HL-60 (cell line): ENCODE results near the gene CEP164.
A peak's percentile ranks its signal among the peaks of the same experiment; 100 is the strongest.

Source experiments
- DNase-seq, 2 experiments: peaks; one replicate each; pipeline ENCODE4 v3.0.0-alpha.2; 2010 to 2020; ENCODE audit warnings: low read depth in 1 of 2, low spot score in 1 of 2
- H3K27ac ChIP-seq: fragments of 250-450 bp; sonication (Bioruptor Pico); replicated peaks from 2 replicates; pipeline ENCODE4 v1.5.1; 2020; ENCODE audit warnings: mild to moderate bottlenecking, moderate library complexity
- H3K27me3 ChIP-seq: fragments of 250-450 bp; sonication (Bioruptor Pico); 2 replicates; pipeline ENCODE4 v1.5.1; 2021; ENCODE audit warnings: mild to moderate bottlenecking, moderate library complexity; ENCODE audit not compliant: insufficient read depth, poor library complexity, severe bottlenecking
- H3K4me3 ChIP-seq: replicated peaks from 2 replicates; pipeline ENCODE4 v1.5.1; 2011; ENCODE audit warnings: mild to moderate bottlenecking, control low read depth, low read length; ENCODE audit not compliant: insufficient read depth
- GABPA ChIP-seq: IDR thresholded peaks from 2 replicates; pipeline ENCODE4 v1.6.1; 2012; ENCODE audit warnings: low read depth
- POLR2AphosphoS5 ChIP-seq: IDR thresholded peaks from 2 replicates; pipeline ENCODE4 v1.6.1; 2012; ENCODE audit warnings: low read depth
- SPI1 ChIP-seq: IDR thresholded peaks from 2 replicates; pipeline ENCODE4 v1.6.1; 2012; ENCODE audit warnings: low read depth, mild to moderate bottlenecking, borderline replicate concordance
- long read RNA-seq: library from polyadenylated mRNA; unstranded; transcript quantifications from one replicate; pipeline ENCODE4 v2.0.0, GENCODE V29; 2020
- TF ChIP-seq, protein P1 (sequence below): IDR thresholded peaks from 2 replicates; pipeline ENCODE4 v1.6.1; 2012; ENCODE audit warnings: low read depth; ENCODE audit not compliant: insufficient replicate concordance
- TF ChIP-seq, protein P2 (sequence below): IDR thresholded peaks from one replicate; pipeline ENCODE4 v1.5.1; 2011; ENCODE audit warnings: low read length, control low read depth, inconsistent platforms; ENCODE audit not compliant: insufficient read depth

The CEP164 gene
- long read RNA-seq, partial matches to known transcripts: 0 of 7 reads
- long read RNA-seq, other reads (novel, unspliced or antisense): 1 of 7 reads

DNA sequence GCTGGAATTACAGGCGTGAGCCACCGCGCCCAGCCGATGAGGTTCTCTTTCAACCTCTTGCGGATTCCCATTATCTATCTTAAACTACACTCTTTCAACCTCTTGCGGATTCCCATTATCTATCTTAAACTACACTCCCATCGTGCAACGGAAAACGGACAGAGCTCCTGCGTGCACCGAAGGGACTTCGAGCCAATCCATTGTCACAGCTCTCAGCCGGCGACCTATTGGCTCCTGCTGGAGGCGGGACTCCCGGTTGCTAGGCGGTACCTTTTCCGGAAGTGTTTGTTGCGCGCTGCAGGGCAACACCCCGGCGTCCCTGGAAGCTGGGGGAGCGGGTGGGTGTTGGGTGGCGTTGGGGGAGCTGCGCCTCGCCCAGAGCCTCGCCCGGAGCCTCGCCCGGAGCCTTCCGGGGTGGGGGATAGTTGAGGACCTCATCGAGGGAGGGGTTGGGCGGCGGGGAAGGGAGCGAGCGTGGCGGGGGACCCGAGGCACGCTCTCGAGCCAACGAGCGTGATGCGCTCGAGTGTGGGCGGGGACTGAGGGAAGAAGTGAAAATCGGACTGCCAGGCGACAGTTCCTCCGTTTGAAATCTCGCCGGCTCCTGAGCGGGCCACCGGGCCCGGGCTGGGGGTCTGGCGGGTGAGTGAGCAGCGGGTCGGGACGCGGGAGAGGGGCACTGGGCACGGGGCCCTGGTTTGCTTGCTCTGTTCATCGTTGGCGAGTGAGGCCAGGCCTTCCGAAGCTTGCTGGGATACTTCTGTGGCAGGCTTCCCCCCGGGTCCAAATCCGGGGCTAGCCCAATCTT is at the start of gene CEP164:
Gene CEP164, plus strand, starts transcription at position 288 of the 808 bp plus-strand sequence. CDS start 10,733 bp downstream, outside the sequence.
- H3K4me3 ChIP-seq: peak within 1 kb of the TSS; percentile 68
- TF ChIP-seq, protein P1, sequence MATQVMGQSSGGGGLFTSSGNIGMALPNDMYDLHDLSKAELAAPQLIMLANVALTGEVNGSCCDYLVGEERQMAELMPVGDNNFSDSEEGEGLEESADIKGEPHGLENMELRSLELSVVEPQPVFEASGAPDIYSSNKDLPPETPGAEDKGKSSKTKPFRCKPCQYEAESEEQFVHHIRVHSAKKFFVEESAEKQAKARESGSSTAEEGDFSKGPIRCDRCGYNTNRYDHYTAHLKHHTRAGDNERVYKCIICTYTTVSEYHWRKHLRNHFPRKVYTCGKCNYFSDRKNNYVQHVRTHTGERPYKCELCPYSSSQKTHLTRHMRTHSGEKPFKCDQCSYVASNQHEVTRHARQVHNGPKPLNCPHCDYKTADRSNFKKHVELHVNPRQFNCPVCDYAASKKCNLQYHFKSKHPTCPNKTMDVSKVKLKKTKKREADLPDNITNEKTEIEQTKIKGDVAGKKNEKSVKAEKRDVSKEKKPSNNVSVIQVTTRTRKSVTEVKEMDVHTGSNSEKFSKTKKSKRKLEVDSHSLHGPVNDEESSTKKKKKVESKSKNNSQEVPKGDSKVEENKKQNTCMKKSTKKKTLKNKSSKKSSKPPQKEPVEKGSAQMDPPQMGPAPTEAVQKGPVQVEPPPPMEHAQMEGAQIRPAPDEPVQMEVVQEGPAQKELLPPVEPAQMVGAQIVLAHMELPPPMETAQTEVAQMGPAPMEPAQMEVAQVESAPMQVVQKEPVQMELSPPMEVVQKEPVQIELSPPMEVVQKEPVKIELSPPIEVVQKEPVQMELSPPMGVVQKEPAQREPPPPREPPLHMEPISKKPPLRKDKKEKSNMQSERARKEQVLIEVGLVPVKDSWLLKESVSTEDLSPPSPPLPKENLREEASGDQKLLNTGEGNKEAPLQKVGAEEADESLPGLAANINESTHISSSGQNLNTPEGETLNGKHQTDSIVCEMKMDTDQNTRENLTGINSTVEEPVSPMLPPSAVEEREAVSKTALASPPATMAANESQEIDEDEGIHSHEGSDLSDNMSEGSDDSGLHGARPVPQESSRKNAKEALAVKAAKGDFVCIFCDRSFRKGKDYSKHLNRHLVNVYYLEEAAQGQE: no peak
- TF ChIP-seq SPI1 (peak; percentile 4; the same call in 1 of the 2 replicates), POLR2AphosphoS5 (peak; percentile 16; the same call in 1 of the 2 replicates), GABPA (peak; percentile 74)
- TF ChIP-seq, protein P2, sequence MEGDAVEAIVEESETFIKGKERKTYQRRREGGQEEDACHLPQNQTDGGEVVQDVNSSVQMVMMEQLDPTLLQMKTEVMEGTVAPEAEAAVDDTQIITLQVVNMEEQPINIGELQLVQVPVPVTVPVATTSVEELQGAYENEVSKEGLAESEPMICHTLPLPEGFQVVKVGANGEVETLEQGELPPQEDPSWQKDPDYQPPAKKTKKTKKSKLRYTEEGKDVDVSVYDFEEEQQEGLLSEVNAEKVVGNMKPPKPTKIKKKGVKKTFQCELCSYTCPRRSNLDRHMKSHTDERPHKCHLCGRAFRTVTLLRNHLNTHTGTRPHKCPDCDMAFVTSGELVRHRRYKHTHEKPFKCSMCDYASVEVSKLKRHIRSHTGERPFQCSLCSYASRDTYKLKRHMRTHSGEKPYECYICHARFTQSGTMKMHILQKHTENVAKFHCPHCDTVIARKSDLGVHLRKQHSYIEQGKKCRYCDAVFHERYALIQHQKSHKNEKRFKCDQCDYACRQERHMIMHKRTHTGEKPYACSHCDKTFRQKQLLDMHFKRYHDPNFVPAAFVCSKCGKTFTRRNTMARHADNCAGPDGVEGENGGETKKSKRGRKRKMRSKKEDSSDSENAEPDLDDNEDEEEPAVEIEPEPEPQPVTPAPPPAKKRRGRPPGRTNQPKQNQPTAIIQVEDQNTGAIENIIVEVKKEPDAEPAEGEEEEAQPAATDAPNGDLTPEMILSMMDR: no peak
- H3K27ac ChIP-seq: peak within 1 kb of the TSS; percentile 90
- H3K27me3 ChIP-seq: no peaks in the 10 kb centered on the region
- DNase-seq: peak; percentile 88 to 98

DNA sequence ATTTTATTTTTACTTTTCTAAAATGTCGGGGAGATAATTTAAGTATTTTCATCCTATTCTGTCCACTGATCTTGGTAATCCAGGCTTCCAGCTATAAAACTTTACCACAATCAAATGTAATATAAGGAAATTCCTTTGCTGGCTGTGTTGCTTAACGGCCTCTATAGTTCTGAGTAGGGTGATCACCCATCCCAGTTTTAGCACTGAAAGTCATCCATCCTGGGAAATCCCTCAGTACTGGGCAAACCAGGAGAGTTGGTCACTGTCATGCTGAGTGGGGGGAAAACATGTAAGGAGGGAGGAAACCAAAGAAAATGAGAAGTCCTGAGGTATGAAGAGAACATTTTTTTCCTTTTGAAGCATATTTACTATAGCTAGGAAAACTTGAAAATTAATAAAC is 49.3 kb upstream of the CEP164 start:
- TF ChIP-seq GABPA: no peak
- TF ChIP-seq POLR2AphosphoS5: no peak
- TF ChIP-seq, protein P2: no peak
- TF ChIP-seq, protein P1: no peak
- no peak for TF ChIP-seq SPI1
- Histone ChIP-seq H3K27ac (no peak overlapping the region), H3K27me3 (no peaks in the 10 kb centered on the region), H3K4me3 (no peak overlapping the region)
- DNase-seq: no peak

DNA sequence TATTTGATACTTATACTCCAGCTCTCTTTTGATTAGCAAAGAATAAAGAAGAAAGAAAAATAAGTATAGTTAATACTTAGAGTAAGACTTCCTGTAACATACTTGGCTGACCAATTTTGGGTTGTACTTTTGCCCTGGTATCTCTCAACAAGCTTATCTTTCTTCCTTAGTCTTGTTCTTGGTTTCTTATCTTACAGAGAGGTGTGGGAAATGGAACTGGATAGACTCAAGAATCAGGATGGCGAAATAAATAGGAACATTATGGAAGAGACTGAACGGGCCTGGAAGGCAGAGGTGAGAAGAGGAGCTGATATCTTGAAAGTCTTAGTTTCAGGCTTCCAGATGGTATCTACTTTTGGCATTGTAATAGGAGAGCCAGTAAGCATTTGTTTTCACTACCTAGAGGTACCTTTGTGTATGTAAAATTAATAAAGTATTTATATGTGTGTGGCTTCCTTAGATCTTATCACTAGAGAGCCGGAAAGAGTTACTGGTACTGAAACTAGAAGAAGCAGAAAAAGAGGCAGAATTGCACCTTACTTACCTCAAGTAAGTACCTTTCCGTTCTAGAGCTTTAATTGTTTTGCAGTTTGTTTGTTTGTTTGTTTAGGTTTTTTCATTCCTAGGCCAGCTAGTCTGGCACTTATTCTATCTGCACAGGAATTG is 47.8 kb upstream of the CEP164 start:
- H3K4me3 ChIP-seq: no peak overlapping the region
- no peaks in the 10 kb centered on the region for H3K27me3 ChIP-seq
- H3K27ac ChIP-seq: no peak overlapping the region
- TF ChIP-seq GABPA (no peak), SPI1 (no peak), POLR2AphosphoS5 (no peak)
- TF ChIP-seq, protein P1: no peak
- TF ChIP-seq, protein P2: no peak
- DNase-seq: no peak
